ENCODE data around the gene GET3. TPM values are rescaled to one million over a fixed set of nuclear protein-coding genes. Genes with fewer than 3 reads are reported as not detected.

GET3 gene
- total RNA-seq, 1 experiment from 2014 or later: 110 TPM

DNA sequence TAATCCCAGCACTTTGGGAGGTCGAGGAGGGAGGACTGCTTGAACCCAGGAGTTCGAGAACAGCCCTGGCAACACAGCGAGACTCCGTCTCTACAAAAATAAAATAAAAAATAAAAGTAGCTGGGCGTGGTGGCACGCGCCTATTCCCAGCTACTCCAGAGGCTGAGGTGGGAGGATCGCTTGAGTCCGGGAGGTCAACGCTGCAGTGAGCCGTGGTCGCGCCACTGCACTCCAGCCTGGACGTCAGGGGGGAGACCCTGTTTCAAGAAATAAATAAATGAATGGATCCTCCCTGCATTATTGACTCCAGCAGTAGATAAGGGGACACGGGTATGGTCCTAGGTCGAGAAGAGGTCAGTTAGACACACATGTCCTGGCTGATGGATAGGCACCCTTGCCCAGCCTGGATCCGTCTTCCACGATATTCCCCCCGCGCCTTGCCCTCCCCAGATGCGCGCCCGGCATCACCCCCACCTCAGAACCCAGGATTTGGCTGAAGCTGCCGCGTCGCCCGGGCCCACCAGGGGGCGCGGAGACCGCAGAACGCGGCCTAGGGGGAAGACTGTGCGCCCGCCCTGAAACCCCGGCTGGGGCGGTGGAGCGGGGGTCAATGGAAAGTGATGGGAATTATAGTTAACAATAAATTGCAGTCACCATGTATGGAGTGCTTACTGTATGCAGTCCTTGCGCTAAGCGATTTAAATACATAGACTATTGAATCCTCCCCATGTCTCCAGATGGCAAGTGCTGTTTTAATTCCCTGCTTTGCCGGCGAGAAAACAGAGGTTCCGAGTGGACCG is 40.1 kb downstream of the GET3 start (continued):
- TF ChIP-seq, protein P1, sequence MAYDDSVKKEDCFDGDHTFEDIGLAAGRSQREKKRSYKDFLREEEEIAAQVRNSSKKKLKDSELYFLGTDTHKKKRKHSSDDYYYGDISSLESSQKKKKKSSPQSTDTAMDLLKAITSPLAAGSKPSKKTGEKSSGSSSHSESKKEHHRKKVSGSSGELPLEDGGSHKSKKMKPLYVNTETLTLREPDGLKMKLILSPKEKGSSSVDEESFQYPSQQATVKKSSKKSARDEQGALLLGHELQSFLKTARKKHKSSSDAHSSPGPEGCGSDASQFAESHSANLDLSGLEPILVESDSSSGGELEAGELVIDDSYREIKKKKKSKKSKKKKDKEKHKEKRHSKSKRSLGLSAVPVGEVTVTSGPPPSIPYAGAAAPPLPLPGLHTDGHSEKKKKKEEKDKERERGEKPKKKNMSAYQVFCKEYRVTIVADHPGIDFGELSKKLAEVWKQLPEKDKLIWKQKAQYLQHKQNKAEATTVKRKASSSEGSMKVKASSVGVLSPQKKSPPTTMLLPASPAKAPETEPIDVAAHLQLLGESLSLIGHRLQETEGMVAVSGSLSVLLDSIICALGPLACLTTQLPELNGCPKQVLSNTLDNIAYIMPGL (CRISPR knock-in tag; IDR thresholded peaks at IDR 0.05): 0 out of 2 replicates have a peak, but pooled peaks have one; percentile 48
- TF ChIP-seq ELF4 (CRISPR knock-in tag; IDR thresholded peaks at IDR 0.05; ENCODE audit: low read depth): no peak
- 0 out of 2 replicates have a peak, but pooled peaks have one; percentile 15 for TF ChIP-seq TEAD1 (CRISPR knock-in tag; IDR thresholded peaks at IDR 0.05)

DNA sequence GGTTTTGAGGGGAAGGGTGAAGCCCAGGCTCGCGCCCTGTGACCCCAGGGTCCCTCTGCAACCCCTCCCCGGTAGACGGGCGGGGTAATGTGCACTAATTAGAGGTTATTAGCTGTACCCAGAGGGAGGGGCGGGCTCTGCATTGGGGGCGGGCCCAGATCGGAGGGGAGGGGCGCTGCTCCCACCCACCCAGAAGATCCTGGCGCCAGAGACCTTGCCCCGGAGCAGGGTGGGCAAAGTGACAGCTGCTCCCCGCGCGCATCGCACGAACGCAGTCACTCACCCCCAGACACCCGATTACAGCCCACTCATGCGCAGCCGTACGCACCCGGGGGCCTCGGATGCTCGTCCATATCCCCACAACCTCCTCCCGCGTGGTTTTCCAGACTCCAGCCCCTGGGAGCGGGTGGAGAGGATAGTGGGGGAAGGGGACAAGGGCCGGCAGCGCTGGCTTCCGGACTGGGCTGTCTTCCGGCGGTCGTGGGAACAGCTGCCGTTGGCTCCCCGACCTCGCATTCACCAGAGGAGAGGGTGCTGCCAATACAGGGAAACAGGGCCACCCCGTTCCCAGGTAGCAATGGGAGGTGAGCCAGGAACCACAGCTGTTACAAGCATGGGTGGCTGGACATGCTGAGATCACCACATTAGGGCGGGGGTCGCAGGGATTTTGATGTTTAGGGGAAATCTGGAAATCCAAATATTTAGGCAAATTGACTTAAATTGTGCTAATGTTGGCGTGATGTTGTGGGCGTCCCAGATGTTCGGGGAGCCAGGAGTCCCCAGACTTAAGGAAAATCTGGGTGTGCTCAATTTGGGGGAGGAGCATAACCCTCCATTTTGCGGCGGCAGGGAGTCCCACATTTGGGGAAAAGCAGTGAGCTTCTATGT is 41.0 kb downstream of the GET3 start:
- Mint-ChIP-seq H3K9me3 (no peaks in the 10 kb centered on the region), H3K4me3 (peak overlapping the region; percentile 79), H3K4me1 (peaks cover 21% of the 10 kb centered on the region), H3K27ac (peak overlapping the region; percentile 88), H3K27me3 (ENCODE audit: low read depth) (no peaks in the 10 kb centered on the region; the same call in 1 of the 2 replicates), H3K36me3 (peaks cover 9% of the 10 kb centered on the region)
- ChIA-PET CTCF (interaction anchor here (0.6 to 7.7 kb wide), 26 partner anchors 8 to 113 kb away, joined by 3 to 136 read pairs (median 8); partner anchors contain the start of genes GCDH, GET3, JUNB and RNASEH2A), POLR2A (interaction anchor here (1.0 to 3.0 kb wide), 7 partner anchors 9 to 103 kb away, joined by 3 to 29 read pairs (median 5); partner anchors contain the start of genes DNASE2, JUNB and RNASEH2A)
- TF ChIP-seq, protein P2, sequence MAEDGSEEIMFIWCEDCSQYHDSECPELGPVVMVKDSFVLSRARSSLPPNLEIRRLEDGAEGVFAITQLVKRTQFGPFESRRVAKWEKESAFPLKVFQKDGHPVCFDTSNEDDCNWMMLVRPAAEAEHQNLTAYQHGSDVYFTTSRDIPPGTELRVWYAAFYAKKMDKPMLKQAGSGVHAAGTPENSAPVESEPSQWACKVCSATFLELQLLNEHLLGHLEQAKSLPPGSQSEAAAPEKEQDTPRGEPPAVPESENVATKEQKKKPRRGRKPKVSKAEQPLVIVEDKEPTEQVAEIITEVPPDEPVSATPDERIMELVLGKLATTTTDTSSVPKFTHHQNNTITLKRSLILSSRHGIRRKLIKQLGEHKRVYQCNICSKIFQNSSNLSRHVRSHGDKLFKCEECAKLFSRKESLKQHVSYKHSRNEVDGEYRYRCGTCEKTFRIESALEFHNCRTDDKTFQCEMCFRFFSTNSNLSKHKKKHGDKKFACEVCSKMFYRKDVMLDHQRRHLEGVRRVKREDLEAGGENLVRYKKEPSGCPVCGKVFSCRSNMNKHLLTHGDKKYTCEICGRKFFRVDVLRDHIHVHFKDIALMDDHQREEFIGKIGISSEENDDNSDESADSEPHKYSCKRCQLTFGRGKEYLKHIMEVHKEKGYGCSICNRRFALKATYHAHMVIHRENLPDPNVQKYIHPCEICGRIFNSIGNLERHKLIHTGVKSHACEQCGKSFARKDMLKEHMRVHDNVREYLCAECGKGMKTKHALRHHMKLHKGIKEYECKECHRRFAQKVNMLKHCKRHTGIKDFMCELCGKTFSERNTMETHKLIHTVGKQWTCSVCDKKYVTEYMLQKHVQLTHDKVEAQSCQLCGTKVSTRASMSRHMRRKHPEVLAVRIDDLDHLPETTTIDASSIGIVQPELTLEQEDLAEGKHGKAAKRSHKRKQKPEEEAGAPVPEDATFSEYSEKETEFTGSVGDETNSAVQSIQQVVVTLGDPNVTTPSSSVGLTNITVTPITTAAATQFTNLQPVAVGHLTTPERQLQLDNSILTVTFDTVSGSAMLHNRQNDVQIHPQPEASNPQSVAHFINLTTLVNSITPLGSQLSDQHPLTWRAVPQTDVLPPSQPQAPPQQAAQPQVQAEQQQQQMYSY (CRISPR knock-in tag; IDR thresholded peaks at IDR 0.05): 0 out of 2 replicates have a peak, but pooled peaks have one; percentile 27
- TF ChIP-seq, protein P3, sequence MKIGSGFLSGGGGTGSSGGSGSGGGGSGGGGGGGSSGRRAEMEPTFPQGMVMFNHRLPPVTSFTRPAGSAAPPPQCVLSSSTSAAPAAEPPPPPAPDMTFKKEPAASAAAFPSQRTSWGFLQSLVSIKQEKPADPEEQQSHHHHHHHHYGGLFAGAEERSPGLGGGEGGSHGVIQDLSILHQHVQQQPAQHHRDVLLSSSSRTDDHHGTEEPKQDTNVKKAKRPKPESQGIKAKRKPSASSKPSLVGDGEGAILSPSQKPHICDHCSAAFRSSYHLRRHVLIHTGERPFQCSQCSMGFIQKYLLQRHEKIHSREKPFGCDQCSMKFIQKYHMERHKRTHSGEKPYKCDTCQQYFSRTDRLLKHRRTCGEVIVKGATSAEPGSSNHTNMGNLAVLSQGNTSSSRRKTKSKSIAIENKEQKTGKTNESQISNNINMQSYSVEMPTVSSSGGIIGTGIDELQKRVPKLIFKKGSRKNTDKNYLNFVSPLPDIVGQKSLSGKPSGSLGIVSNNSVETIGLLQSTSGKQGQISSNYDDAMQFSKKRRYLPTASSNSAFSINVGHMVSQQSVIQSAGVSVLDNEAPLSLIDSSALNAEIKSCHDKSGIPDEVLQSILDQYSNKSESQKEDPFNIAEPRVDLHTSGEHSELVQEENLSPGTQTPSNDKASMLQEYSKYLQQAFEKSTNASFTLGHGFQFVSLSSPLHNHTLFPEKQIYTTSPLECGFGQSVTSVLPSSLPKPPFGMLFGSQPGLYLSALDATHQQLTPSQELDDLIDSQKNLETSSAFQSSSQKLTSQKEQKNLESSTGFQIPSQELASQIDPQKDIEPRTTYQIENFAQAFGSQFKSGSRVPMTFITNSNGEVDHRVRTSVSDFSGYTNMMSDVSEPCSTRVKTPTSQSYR (CRISPR knock-in tag; IDR thresholded peaks at IDR 0.05): peak; percentile 50; the same call in 1 of the 2 replicates
- 0 out of 2 replicates have a peak, but pooled peaks have one; percentile 35 for TF ChIP-seq FOXK1 (CRISPR knock-in tag; IDR thresholded peaks at IDR 0.05)
- TF ChIP-seq GABPB1 (CRISPR knock-in tag; IDR thresholded peaks at IDR 0.05): no peak
- peak; percentile 53 for DNase-seq (ENCODE audit: low spot score)
- ATAC-seq: peak; percentile 2

DNA sequence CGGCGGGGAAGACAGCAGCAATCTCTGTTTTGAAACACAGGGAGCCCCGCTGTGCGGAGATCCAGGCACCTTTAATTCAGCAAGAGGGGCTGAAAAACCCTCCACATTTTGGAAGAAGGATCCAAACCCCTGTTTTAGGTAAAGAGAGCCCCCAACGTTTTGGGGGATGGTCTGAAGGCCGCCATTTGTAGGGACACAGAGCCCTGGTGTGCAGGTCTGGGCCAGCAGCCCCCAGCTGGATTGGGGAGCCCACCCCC is 41.5 kb downstream of the GET3 start:
- Mint-ChIP-seq H3K36me3 (peaks cover 4% of the 10 kb centered on the region), H3K9me3 (no peaks in the 10 kb centered on the region), H3K27ac (peak overlapping the region; percentile 88; the same call in 1 of the 2 replicates), H3K27me3 (ENCODE audit: low read depth) (no peaks in the 10 kb centered on the region; the same call in 1 of the 2 replicates), H3K4me3 (peak overlapping the region; percentile 79), H3K4me1 (peaks cover 25% of the 10 kb centered on the region)
- CTCF ChIA-PET: interaction anchor here (0.6 to 7.7 kb wide), 21 partner anchors 9 to 112 kb away, joined by 3 to 136 read pairs (median 9); partner anchors contain the start of genes GCDH, GET3, JUNB and RNASEH2A
- ATAC-seq: no peak
- no peak for DNase-seq (ENCODE audit: low spot score)
- POLR2A ChIA-PET: interaction anchor here (1.0 to 3.0 kb wide), 6 partner anchors 9 to 56 kb away, joined by 3 to 29 read pairs (median 6); partner anchors contain the start of genes JUNB and RNASEH2A
- TF ChIP-seq ZNF317 (CRISPR knock-in tag; IDR thresholded peaks at IDR 0.05; ENCODE audit: borderline replicate concordance, low read depth): no peak
- TF ChIP-seq, protein P4, sequence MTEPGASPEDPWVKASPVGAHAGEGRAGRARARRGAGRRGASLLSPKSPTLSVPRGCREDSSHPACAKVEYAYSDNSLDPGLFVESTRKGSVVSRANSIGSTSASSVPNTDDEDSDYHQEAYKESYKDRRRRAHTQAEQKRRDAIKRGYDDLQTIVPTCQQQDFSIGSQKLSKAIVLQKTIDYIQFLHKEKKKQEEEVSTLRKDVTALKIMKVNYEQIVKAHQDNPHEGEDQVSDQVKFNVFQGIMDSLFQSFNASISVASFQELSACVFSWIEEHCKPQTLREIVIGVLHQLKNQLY (CRISPR knock-in tag; IDR thresholded peaks at IDR 0.05): no peak
- TF ChIP-seq, protein P5, sequence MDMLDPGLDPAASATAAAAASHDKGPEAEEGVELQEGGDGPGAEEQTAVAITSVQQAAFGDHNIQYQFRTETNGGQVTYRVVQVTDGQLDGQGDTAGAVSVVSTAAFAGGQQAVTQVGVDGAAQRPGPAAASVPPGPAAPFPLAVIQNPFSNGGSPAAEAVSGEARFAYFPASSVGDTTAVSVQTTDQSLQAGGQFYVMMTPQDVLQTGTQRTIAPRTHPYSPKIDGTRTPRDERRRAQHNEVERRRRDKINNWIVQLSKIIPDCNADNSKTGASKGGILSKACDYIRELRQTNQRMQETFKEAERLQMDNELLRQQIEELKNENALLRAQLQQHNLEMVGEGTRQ (CRISPR knock-in tag; IDR thresholded peaks at IDR 0.05): no peak
- no peak for TF ChIP-seq NFE2L1 (CRISPR knock-in tag; IDR thresholded peaks at IDR 0.05)
- TF ChIP-seq TEAD1 (CRISPR knock-in tag; IDR thresholded peaks at IDR 0.05): no peak
- TF ChIP-seq, protein P2 (CRISPR knock-in tag; IDR thresholded peaks at IDR 0.05): no peak
- TF ChIP-seq TP53 (CRISPR knock-in tag; IDR thresholded peaks at IDR 0.05): no peak
